Panc1 (cell line): Measurements from ENCODE around the gene VEGFA. TPM values are rescaled to one million over a fixed set of nuclear protein-coding genes. Genes with fewer than 3 reads are reported as not detected.

Source experiments
- ATAC-seq: fragments of 200-7000 bp; cut with Tn5 transposase; 2 replicates; pipeline ENCODE4 v1.9.1; 2020; ENCODE audit warnings: mild to moderate bottlenecking, moderate library complexity
- BruUV-seq: library from RNA; stranded (reverse); fragments of 400-500 nt; replicated peaks from 2 replicates; lab custom pipeline; 2021; lab: Mats Ljungman, UMichigan
- CTCF ChIA-PET: fragments of 300-600 bp; sonication (Branson Sonifier 250); formaldehyde crosslinking; loops from one replicate; lab custom pipeline; 2022; ENCODE audit warnings: antibody characterized with exemption; lab: Charles Lee
- POLR2A ChIA-PET: fragments of 300-600 bp; sonication (Branson Sonifier 250); formaldehyde crosslinking; loops from one replicate; lab custom pipeline; 2022; ENCODE audit warnings: antibody characterized with exemption; lab: Charles Lee
- DNase-seq: peaks from one replicate; pipeline ENCODE4 v3.0.0-alpha.2; 2010; ENCODE audit warnings: low read depth, low spot score
- H3K27ac ChIP-seq: 2 replicates; pipeline ENCODE4 v1.5.1; 2011; ENCODE audit warnings: mild to moderate bottlenecking, low read length, inconsistent platforms
- H3K27me3 ChIP-seq: fragments of 200-500 bp; sonication (Bioruptor generic); 2 replicates; pipeline ENCODE4 v1.6.0; 2014; ENCODE audit warnings: low read length, inconsistent platforms; ENCODE audit not compliant: control insufficient read depth, insufficient read depth
- H3K36me3 ChIP-seq: fragments of 200-500 bp; sonication (Bioruptor generic); 2 replicates; pipeline ENCODE4 v1.5.1; 2014; ENCODE audit warnings: inconsistent platforms, mild to moderate bottlenecking, low read length, moderate library complexity; ENCODE audit not compliant: control insufficient read depth, insufficient read depth
- H3K4me1 ChIP-seq: 2 replicates; pipeline ENCODE4 v1.5.1; 2011; ENCODE audit warnings: inconsistent platforms, mild to moderate bottlenecking, low read length, moderate library complexity; ENCODE audit not compliant: control insufficient read depth, insufficient read depth
- H3K4me3 ChIP-seq, 2 experiments: 2 replicates each; pipeline ENCODE4 v1.5.1; 2011 to 2012; ENCODE audit warnings: low read depth in 2 of 2, low read length in 2 of 2, mild to moderate bottlenecking in 2 of 2, inconsistent platforms in 1 of 2, moderate library complexity in 1 of 2
- H3K9me3 ChIP-seq: fragments of 200-500 bp; sonication (Bioruptor generic); 2 replicates; pipeline ENCODE4 v1.5.1; 2014; ENCODE audit warnings: low read depth, mild to moderate bottlenecking, inconsistent platforms, low read length, moderate library complexity; ENCODE audit not compliant: control insufficient read depth, insufficient read depth
- POLR2AphosphoS5 ChIP-seq: IDR thresholded peaks from 2 replicates; pipeline ENCODE4 v1.6.1; 2012; ENCODE audit warnings: mild to moderate bottlenecking, low read depth, low read length, moderate library complexity
- SIN3A ChIP-seq: IDR thresholded peaks from 2 replicates; pipeline ENCODE4 v1.6.1; 2012; ENCODE audit warnings: low read depth, mild to moderate bottlenecking, low read length, moderate library complexity, borderline replicate concordance; ENCODE audit not compliant: insufficient read depth
- TCF7L2 ChIP-seq: IDR thresholded peaks from 2 replicates; pipeline ENCODE4 v1.6.1; 2011; ENCODE audit warnings: mild to moderate bottlenecking, low read depth, low read length, inconsistent platforms
- in situ Hi-C: cut with HindIII; loops from 2 replicates; pipeline ENCODE4 v1.10.0; 2016; ENCODE audit warnings: low sequenced_read_pairs, low pct_unique_long_range_greater_than_20kb
- intact Hi-C: fragments of 100-400 bp; cut with micrococcal nuclease; formaldehyde crosslinking; loops from one replicate; pipeline ENCODE4 v1.10.0; 2022; ENCODE audit not compliant: unreplicated experiment
- total RNA-seq: library from RNA; stranded (reverse); gene quantifications from one replicate; pipeline ENCODE4 v1.2.1, GENCODE V29; 2021; ENCODE audit not compliant: unreplicated experiment
- TF ChIP-seq, protein P1 (sequence below), 2 experiments: IDR thresholded peaks; 2 replicates each; pipeline ENCODE4 v1.6.1; 2011 to 2012; ENCODE audit warnings: low read depth in 2 of 2, control low read depth in 1 of 2, low read length in 1 of 2, mild to moderate bottlenecking in 1 of 2, moderate library complexity in 1 of 2; ENCODE audit not compliant: insufficient read depth in 1 of 2
- TF ChIP-seq, protein P2 (sequence below): fragments of 450-650 bp; IDR thresholded peaks from 2 replicates; pipeline ENCODE4 v1.5.1; 2017; ENCODE audit warnings: mild to moderate bottlenecking

VEGFA gene
- total RNA-seq, 1 experiment from 2014 or later: 98.7 TPM

- ATAC-seq: no peak
- no peaks in the 10 kb centered on the region for H3K36me3 ChIP-seq
- TF ChIP-seq TCF7L2 (no peak), SIN3A (no peak), POLR2AphosphoS5 (no peak)
- TF ChIP-seq, protein P1, sequence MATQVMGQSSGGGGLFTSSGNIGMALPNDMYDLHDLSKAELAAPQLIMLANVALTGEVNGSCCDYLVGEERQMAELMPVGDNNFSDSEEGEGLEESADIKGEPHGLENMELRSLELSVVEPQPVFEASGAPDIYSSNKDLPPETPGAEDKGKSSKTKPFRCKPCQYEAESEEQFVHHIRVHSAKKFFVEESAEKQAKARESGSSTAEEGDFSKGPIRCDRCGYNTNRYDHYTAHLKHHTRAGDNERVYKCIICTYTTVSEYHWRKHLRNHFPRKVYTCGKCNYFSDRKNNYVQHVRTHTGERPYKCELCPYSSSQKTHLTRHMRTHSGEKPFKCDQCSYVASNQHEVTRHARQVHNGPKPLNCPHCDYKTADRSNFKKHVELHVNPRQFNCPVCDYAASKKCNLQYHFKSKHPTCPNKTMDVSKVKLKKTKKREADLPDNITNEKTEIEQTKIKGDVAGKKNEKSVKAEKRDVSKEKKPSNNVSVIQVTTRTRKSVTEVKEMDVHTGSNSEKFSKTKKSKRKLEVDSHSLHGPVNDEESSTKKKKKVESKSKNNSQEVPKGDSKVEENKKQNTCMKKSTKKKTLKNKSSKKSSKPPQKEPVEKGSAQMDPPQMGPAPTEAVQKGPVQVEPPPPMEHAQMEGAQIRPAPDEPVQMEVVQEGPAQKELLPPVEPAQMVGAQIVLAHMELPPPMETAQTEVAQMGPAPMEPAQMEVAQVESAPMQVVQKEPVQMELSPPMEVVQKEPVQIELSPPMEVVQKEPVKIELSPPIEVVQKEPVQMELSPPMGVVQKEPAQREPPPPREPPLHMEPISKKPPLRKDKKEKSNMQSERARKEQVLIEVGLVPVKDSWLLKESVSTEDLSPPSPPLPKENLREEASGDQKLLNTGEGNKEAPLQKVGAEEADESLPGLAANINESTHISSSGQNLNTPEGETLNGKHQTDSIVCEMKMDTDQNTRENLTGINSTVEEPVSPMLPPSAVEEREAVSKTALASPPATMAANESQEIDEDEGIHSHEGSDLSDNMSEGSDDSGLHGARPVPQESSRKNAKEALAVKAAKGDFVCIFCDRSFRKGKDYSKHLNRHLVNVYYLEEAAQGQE (IDR thresholded peaks at IDR 0.05; ENCODE audit: insufficient read depth in 1 of 2, low read depth in 2 of 2, low read length in 1 of 2): no peak
- H3K4me1 ChIP-seq: no peaks in the 10 kb centered on the region
- no peaks in the 10 kb centered on the region for H3K27me3 ChIP-seq
- H3K4me3 ChIP-seq: no peak overlapping the region
- no TSS peak for BruUV-seq
- ChIA-PET POLR2A (no interaction called here), CTCF (interaction anchor here (0.8 kb wide), 1 partner anchor 41 kb away, joined by 3 read pairs; the partner anchor contains the start of gene VEGFA)
- in situ Hi-C loops (no loop called here), intact Hi-C loops (no loop called here)
- H3K27ac ChIP-seq: no peak overlapping the region
- peaks cover 11% of the 10 kb centered on the region for H3K9me3 ChIP-seq
- DNase-seq: no peak
Observed at GRCh38 chr6:43728586-43728985, 41.4 kb upstream of the VEGFA start.

DNA sequence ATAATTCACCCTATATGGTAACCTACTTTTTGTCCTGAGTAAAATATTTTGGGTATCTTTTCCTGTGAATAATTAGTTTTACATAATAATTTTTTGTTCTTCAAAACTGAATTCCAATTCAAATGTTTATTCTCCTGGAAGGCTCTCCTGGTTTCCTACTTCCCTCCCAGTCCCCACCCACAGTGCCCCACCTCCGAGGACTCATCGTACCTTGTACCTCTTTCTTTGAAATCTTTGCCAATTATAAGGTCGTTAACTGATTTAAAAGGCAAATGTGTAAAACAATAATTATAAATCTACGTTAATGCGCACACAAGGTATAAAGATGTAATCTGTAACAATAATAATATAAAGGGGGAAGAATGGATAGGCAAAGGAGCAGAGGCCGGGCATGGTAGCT is 40.5 kb upstream of the VEGFA start:
- no peaks in the 10 kb centered on the region for H3K4me1 ChIP-seq
- POLR2A ChIA-PET: no interaction called here

GRCh38 chr6:43730634-43731033 is 39.4 kb upstream of the VEGFA start:
- Histone ChIP-seq H3K4me3 (no peak overlapping the region), H3K36me3 (no peaks in the 10 kb centered on the region), H3K9me3 (peaks cover 11% of the 10 kb centered on the region), H3K4me1 (no peaks in the 10 kb centered on the region), H3K27ac (no peak overlapping the region), H3K27me3 (no peaks in the 10 kb centered on the region)
- TF ChIP-seq, protein P1 (IDR thresholded peaks at IDR 0.05; ENCODE audit: insufficient read depth in 1 of 2, low read depth in 2 of 2, low read length in 1 of 2): no peak
- TF ChIP-seq TCF7L2 (no peak), SIN3A (no peak), POLR2AphosphoS5 (no peak)
- TF ChIP-seq, protein P2, sequence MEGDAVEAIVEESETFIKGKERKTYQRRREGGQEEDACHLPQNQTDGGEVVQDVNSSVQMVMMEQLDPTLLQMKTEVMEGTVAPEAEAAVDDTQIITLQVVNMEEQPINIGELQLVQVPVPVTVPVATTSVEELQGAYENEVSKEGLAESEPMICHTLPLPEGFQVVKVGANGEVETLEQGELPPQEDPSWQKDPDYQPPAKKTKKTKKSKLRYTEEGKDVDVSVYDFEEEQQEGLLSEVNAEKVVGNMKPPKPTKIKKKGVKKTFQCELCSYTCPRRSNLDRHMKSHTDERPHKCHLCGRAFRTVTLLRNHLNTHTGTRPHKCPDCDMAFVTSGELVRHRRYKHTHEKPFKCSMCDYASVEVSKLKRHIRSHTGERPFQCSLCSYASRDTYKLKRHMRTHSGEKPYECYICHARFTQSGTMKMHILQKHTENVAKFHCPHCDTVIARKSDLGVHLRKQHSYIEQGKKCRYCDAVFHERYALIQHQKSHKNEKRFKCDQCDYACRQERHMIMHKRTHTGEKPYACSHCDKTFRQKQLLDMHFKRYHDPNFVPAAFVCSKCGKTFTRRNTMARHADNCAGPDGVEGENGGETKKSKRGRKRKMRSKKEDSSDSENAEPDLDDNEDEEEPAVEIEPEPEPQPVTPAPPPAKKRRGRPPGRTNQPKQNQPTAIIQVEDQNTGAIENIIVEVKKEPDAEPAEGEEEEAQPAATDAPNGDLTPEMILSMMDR: no peak
- POLR2A ChIA-PET: interaction anchor here (0.9 kb wide), 1 partner anchor 17 kb away, joined by 3 read pairs; no protein-coding TSS in a partner anchor
- no TSS peak for BruUV-seq
- in situ Hi-C loops: loop anchor here (5.0 kb wide), 1 partner anchor 43 kb away; the partner anchor contains the start of gene MRPS18A
- DNase-seq: no peak
- intact Hi-C loops: no loop called here
- no peak for ATAC-seq
- CTCF ChIA-PET: no interaction called here

More for the DNA sequence above, 40.5 kb upstream of the VEGFA start:
- BruUV-seq: no TSS peak
- Histone ChIP-seq H3K27me3 (no peaks in the 10 kb centered on the region), H3K36me3 (no peaks in the 10 kb centered on the region), H3K4me3 (no peak overlapping the region), H3K27ac (no peak overlapping the region), H3K9me3 (peaks cover 11% of the 10 kb centered on the region)
- DNase-seq (no peak), ATAC-seq (no peak)
- intact Hi-C loops (no loop called here), in situ Hi-C loops (no loop called here)
- CTCF ChIA-PET: no interaction called here
- TF ChIP-seq TCF7L2: no peak
